H1 (cell line): Measurements from ENCODE around the gene RABL2A. TPM values are rescaled to one million over a fixed set of nuclear protein-coding genes. Genes with fewer than 3 reads are reported as not detected.
"Not testable (repeated sequence)": the region's sequence is repeated elsewhere in the genome, so short reads cannot be mapped to it uniquely, and the experiment has no call there.

Source experiments
- CTCF ChIA-PET: fragments of 300-600 bp; sonication (Branson Sonifier 250); formaldehyde crosslinking; loops from one replicate; lab custom pipeline; 2021; ENCODE audit not compliant: partially characterized antibody; lab: Charles Lee
- POLR2A ChIA-PET: fragments of 300-600 bp; sonication (Branson Sonifier 250); formaldehyde crosslinking; loops from one replicate; lab custom pipeline; 2021; ENCODE audit warnings: inconsistent platforms; ENCODE audit not compliant: partially characterized antibody; lab: Charles Lee
- DNase-seq, 2 experiments: peaks; one replicate each; pipeline versions ENCODE4 v3.0.0 to v3.0.0-alpha.2; 2010 to 2022; ENCODE audit warnings: low spot score in 2 of 2, low read depth in 1 of 2, mixed read lengths in 1 of 2
- FAIRE-seq: peaks from 2 replicates; lab custom pipeline; 2011; peaks lifted over from hg19 to GRCh38; lab: Jason Lieb, UNC
- H2AFZ ChIP-seq: 2 replicates; pipeline ENCODE4 v1.8.1; 2012; ENCODE audit warnings: low read length, inconsistent platforms
- H2AK5ac ChIP-seq: 2 replicates; pipeline ENCODE4 v1.6.1; 2013; ENCODE audit warnings: low read depth, low read length
- H2BK120ac ChIP-seq: replicated peaks from 2 replicates; pipeline ENCODE3; 2013; ENCODE audit warnings: low read depth, low read length, inconsistent platforms
- H2BK12ac ChIP-seq: 2 replicates; pipeline ENCODE4 v1.6.1; 2013; ENCODE audit warnings: low read depth, low read length
- H2BK15ac ChIP-seq: 2 replicates; pipeline ENCODE4 v1.6.1; 2013; ENCODE audit warnings: low read length
- H2BK20ac ChIP-seq: 2 replicates; pipeline ENCODE4 v1.6.1; 2013; ENCODE audit warnings: low read length
- H2BK5ac ChIP-seq: 2 replicates; pipeline ENCODE4 v1.6.1; 2013; ENCODE audit warnings: low read depth, low read length
- H3K14ac ChIP-seq: 2 replicates; pipeline ENCODE4 v1.6.1; 2013; ENCODE audit warnings: inconsistent platforms; ENCODE audit not compliant: insufficient read length
- H3K18ac ChIP-seq: 2 replicates; pipeline ENCODE4 v1.6.1; 2013; ENCODE audit warnings: low read length; ENCODE audit errors: extremely low read depth
- H3K23ac ChIP-seq: 2 replicates; pipeline ENCODE4 v1.6.1; 2013; ENCODE audit warnings: inconsistent platforms; ENCODE audit not compliant: insufficient read length
- H3K23me2 ChIP-seq: 2 replicates; pipeline ENCODE4 v1.6.1; 2013; ENCODE audit warnings: low read depth, low read length
- H3K27ac ChIP-seq: 2 replicates; pipeline ENCODE4 v1.6.1; 2011; ENCODE audit warnings: low read depth, low read length, inconsistent platforms
- H3K27me3 ChIP-seq, 4 experiments: replicated peaks in 1 of 4; 1 replicate in 1 of 4; 2 replicates in 3 of 4; pipeline versions ENCODE4 v1.6.1 to v1.8.1; 2011 to 2013; ENCODE audit warnings: low read length in 3 of 4, mild to moderate bottlenecking in 3 of 4, inconsistent platforms in 2 of 4, mixed read lengths in 2 of 4, moderate library complexity in 1 of 4; ENCODE audit not compliant: control insufficient read depth in 3 of 4, insufficient read depth in 3 of 4; ENCODE audit errors: extremely low read depth in 1 of 4
- H3K36me3 ChIP-seq, 4 experiments: 2 replicates each; pipeline versions ENCODE4 v1.6.1 to v1.8.1; 2011 to 2013; ENCODE audit warnings: mild to moderate bottlenecking in 4 of 4, low read length in 3 of 4, moderate library complexity in 2 of 4, control low read depth in 1 of 4, inconsistent platforms in 1 of 4; ENCODE audit not compliant: insufficient read depth in 4 of 4, control insufficient read depth in 2 of 4
- H3K4ac ChIP-seq: replicated peaks from 2 replicates; pipeline ENCODE3; 2013; ENCODE audit warnings: low read length, low read depth, mixed read lengths, inconsistent platforms; ENCODE audit not compliant: insufficient read length
- H3K4me1 ChIP-seq, 4 experiments: replicated peaks in 1 of 4; 1 replicate in 1 of 4; 2 replicates in 3 of 4; pipeline versions ENCODE4 v1.6.1 to v1.8.1; 2011 to 2013; ENCODE audit warnings: low read length in 3 of 4, inconsistent platforms in 2 of 4, mixed read lengths in 1 of 4; ENCODE audit not compliant: insufficient read depth in 4 of 4, control insufficient read depth in 3 of 4
- H3K4me2 ChIP-seq, 2 experiments: 2 replicates each; pipeline versions ENCODE4 v1.6.1 to v1.8.1; 2011 to 2013; ENCODE audit warnings: low read depth in 2 of 2, low read length in 2 of 2, control low read depth in 1 of 2, inconsistent platforms in 1 of 2, mild to moderate bottlenecking in 1 of 2; ENCODE audit not compliant: insufficient read depth in 1 of 2
- H3K4me3 ChIP-seq, 4 experiments: fragments of 200-600, 300-600 bp in 1 of 4; sonication (generic), shearing (Covaris generic), sonication (Bioruptor Twin) in 1 of 4; 2 replicates each; pipeline versions ENCODE4 v1.5.1 to v1.8.1; 2011 to 2016; ENCODE audit warnings: low read length in 4 of 4, low read depth in 3 of 4, control low read depth in 2 of 4, inconsistent platforms in 2 of 4, mild to moderate bottlenecking in 2 of 4, mixed read lengths in 1 of 4, moderate library complexity in 1 of 4; ENCODE audit not compliant: insufficient read depth in 2 of 4; ENCODE audit errors: extremely low read depth in 1 of 4
- H3K56ac ChIP-seq: replicated peaks from 2 replicates; pipeline ENCODE3; 2013; ENCODE audit warnings: low read depth, mild to moderate bottlenecking, mixed read lengths, low read length, inconsistent platforms; ENCODE audit not compliant: insufficient read length
- H3K79me1 ChIP-seq: 2 replicates; pipeline ENCODE4 v1.6.1; 2013; ENCODE audit warnings: low read depth, low read length, control low read depth
- H3K79me2 ChIP-seq, 2 experiments: 2 replicates each; pipeline versions ENCODE4 v1.6.1 to v1.8.1; 2012 to 2013; ENCODE audit warnings: low read length in 2 of 2, mild to moderate bottlenecking in 2 of 2, inconsistent platforms in 1 of 2; ENCODE audit not compliant: insufficient read depth in 2 of 2, control insufficient read depth in 1 of 2
- H3K9ac ChIP-seq, 4 experiments: replicated peaks in 1 of 4; 1 replicate in 1 of 4; 2 replicates in 3 of 4; pipeline versions ENCODE4 v1.6.1 to v1.8.1; 2011 to 2013; ENCODE audit warnings: low read depth in 3 of 4, low read length in 3 of 4, control low read depth in 2 of 4, mild to moderate bottlenecking in 2 of 4, moderate library complexity in 2 of 4, inconsistent platforms in 1 of 4; ENCODE audit errors: extremely low read depth in 1 of 4
- H3K9me3 ChIP-seq, 2 experiments: 2 replicates each; pipeline versions ENCODE4 v1.6.1 to v1.8.1; 2012 to 2013; ENCODE audit warnings: mild to moderate bottlenecking in 2 of 2, moderate library complexity in 2 of 2, control low read depth in 1 of 2, inconsistent platforms in 1 of 2, low read depth in 1 of 2, low read length in 1 of 2, mixed read lengths in 1 of 2; ENCODE audit not compliant: insufficient read depth in 2 of 2
- H4K20me1 ChIP-seq, 2 experiments: replicated peaks in 1 of 2; 2 replicates each; pipeline versions ENCODE3 to v1.8.1; 2011 to 2013; ENCODE audit warnings: inconsistent platforms in 2 of 2, low read length in 2 of 2, mild to moderate bottlenecking in 1 of 2; ENCODE audit not compliant: insufficient read depth in 2 of 2, control insufficient read depth in 1 of 2
- H4K5ac ChIP-seq: 2 replicates; pipeline ENCODE4 v1.6.1; 2013; ENCODE audit warnings: low read length, low read depth, mixed read lengths, inconsistent platforms; ENCODE audit not compliant: insufficient read length
- H4K8ac ChIP-seq: 2 replicates; pipeline ENCODE4 v1.8.0; 2013; ENCODE audit warnings: mild to moderate bottlenecking, moderate library complexity, low read length, inconsistent platforms; ENCODE audit not compliant: insufficient read depth; ENCODE audit errors: extremely low read depth
- H4K91ac ChIP-seq: replicated peaks from 2 replicates; pipeline ENCODE3; 2013; ENCODE audit warnings: low read length, mixed read lengths, inconsistent platforms; ENCODE audit not compliant: insufficient read length
- WGBS, 2 experiments: shearing (Covaris generic) in 1 of 2; methylation state at CpG; one replicate each; pipeline versions ENCODE4 v1.1.6 to v1.1.7; 2013 to 2015; ENCODE audit warnings: low lambda C conversion rate in 2 of 2, mixed read lengths in 2 of 2, inconsistent platforms in 1 of 2, low coverage in 1 of 2, missing lambda C conversion rate in 1 of 2; ENCODE audit not compliant: insufficient replicate concordance in 2 of 2, insufficient coverage in 1 of 2, insufficient read length in 1 of 2; ENCODE audit errors: extremely low coverage in 1 of 2, missing lambda C conversion rate in 1 of 2; 5-methylcytosine and 5-hydroxymethylcytosine counted together
- polyA plus RNA-seq, 7 experiments: library from polyadenylated mRNA; depleted of rRNA in 3 of 7; stranded (reverse) in 5 of 7; unstranded in 2 of 7; fragments of >200 nt in 5 of 7; fragments of 200-250 nt in 2 of 7; gene quantifications; 1 replicate in 5 of 7; 2 replicates in 1 of 7; 4 replicates in 1 of 7; pipeline versions ENCODE4 v1.2.1 to v1.2.3, GENCODE V29; 2011 to 2013; ENCODE audit warnings: missing spikeins in 2 of 7, mixed read lengths in 2 of 7
- total RNA-seq: library from RNA; stranded (reverse); fragmentation: NEBNext Ultra II Directional; extraction: Animal tissue kit (Norgen Biotek cat#: 25700); gene quantifications from 2 replicates; pipeline ENCODE4 v1.2.1, GENCODE V29; 2021

Gene RABL2A
- total and polyA plus RNA-seq, 2 of the 8 experiments (the other 6 are each of a cell fraction or from before 2014, with no cell fraction given) = 6.9 to 10.9 TPM

GRCh38 chr2:113597164-113597563 is 29.9 kb upstream of the RABL2A start:
- H4K5ac ChIP-seq, H2BK20ac ChIP-seq, H3K4me3 ChIP-seq, H3K9ac ChIP-seq, H3K18ac ChIP-seq, CTCF ChIA-PET, DNase-seq, H3K23ac ChIP-seq, H4K20me1 ChIP-seq, H4K91ac ChIP-seq, H3K9me3 ChIP-seq, H3K23me2 ChIP-seq, H3K4ac ChIP-seq, H3K27ac ChIP-seq, H3K79me1 ChIP-seq, H2BK12ac ChIP-seq, H2AK5ac ChIP-seq, H2AFZ ChIP-seq, H3K4me1 ChIP-seq, H2BK120ac ChIP-seq, H3K79me2 ChIP-seq, H3K27me3 ChIP-seq, H2BK15ac ChIP-seq, H3K4me2 ChIP-seq, H2BK5ac ChIP-seq, H3K14ac ChIP-seq, H3K36me3 ChIP-seq, FAIRE-seq, POLR2A ChIA-PET, H4K8ac ChIP-seq, H3K56ac ChIP-seq: not testable (repeated sequence)
- 87% methylated on average over 5 of the region's 10 CpGs; no CpG with 5 or more reads in 1 of the 2 experiments for WGBS, 2 experiments
